Ishikawa (cell line): ENCODE measurements around the gene LIF.

Experiments
- CREB1 ChIP-seq: IDR thresholded peaks from 2 replicates; pipeline ENCODE4 v1.6.1; 2012; ENCODE audit warnings: low read depth
- FOXM1 ChIP-seq: IDR thresholded peaks from 2 replicates; pipeline ENCODE4 v1.6.1; 2012; ENCODE audit warnings: low read depth, borderline replicate concordance
- NFIC ChIP-seq: IDR thresholded peaks from 2 replicates; pipeline ENCODE4 v1.6.1; 2012
- RAD21 ChIP-seq: IDR thresholded peaks from 2 replicates; pipeline ENCODE4 v1.6.1; 2012; ENCODE audit warnings: low read depth
- TEAD4 ChIP-seq: IDR thresholded peaks from 2 replicates; pipeline ENCODE4 v1.6.1; 2012
- TF ChIP-seq, protein P1 (sequence below): IDR thresholded peaks from 2 replicates; pipeline ENCODE4 v1.6.1; 2012

- TF ChIP-seq, protein P1, sequence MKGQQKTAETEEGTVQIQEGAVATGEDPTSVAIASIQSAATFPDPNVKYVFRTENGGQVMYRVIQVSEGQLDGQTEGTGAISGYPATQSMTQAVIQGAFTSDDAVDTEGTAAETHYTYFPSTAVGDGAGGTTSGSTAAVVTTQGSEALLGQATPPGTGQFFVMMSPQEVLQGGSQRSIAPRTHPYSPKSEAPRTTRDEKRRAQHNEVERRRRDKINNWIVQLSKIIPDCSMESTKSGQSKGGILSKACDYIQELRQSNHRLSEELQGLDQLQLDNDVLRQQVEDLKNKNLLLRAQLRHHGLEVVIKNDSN: no peak
- no peak for TF ChIP-seq CREB1
- TF ChIP-seq RAD21: no peak
- TF ChIP-seq TEAD4: no peak
- no peak for TF ChIP-seq NFIC
- TF ChIP-seq FOXM1: no peak
Measured at GRCh38 chr22:30288419-30289140, 42.0 kb upstream of the LIF start.
